GM04503 (cell line): ENCODE results near the gene CDH13.

Experiments
- DNase-seq: peaks from one replicate; pipeline ENCODE4 v3.0.0-alpha.2; 2012; ENCODE audit warnings: low read depth

CDH13 gene

DNA sequence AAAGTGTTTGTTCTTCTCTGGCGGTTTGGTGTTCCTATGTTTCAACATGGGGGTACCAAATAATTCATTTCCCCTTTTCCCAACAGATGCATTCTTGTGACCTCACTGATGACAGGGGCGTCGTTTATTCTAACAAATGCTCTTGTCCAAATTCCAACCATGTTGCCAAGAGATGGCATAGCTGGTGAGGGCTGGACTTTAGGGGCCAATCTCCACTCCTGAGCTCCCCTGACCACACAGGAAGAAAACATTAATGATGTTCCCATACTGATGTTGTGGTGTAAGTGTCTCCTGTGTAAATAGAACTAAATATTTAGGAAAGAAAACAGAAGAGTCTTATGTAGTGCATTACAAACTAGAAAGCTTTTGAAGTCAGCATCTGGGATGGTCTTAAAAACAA is 431.6 kb downstream of the CDH13 start:
- no peak for DNase-seq

DNA sequence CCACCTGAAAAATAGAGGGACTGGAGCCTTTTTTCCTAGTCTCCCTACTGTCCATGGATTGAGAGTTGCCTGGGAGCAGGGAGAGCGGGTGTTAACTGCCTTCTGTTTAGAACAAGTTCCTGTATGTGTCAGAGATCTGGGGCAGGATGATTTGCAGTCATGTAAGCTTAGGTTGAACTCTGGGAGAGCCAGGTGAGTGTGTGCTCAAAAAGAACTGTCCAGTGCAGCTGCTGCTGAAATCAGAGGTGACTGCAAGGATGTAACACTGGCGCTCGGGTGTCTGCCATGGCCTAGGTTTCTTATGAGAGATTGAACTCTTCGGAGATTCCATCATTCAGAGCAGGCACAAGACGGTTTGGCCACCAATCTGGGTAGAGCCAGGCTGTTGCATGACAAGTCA is 432.5 kb downstream of the CDH13 start:
- DNase-seq, result no peak

DNA sequence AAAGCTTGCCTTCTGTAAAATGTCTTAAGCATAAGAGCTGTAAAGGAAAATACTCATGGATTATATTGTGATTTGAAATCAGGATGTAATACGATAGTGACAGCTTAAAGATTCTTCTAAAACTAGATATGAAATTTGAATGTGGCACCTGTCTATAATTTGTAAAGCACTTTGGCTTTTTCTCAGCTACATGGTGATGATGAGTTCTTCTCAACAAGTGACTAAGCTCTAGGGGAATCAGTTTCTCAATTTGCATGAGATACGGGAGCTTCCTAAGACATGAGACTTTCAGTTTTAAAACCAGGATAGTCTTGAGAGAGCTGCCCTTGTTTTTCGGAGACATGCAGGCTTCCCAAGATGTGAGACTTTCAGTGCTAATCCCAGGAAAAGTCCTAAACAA is 439.2 kb downstream of the CDH13 start:
- DNase-seq, result no peak

DNA sequence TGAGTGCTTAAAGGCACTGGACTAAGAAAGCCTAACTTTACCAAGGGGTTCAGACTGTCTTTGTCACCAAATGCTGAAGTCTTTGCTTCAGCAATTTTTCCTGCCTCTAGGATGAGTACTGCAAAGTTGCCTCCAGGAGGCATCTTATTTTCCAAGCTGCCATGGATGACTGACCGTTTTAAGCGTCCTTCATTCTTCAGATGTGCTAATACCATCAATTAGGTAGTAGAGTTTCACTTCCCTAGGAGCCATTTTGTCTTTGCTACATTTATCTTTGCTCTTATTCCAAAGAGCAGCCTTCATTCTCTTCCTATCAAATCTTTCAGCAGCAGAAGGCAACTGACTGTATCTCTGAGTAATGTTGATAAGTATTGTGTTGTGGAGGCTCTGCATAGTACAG is 440.1 kb downstream of the CDH13 start:
- DNase-seq, result no peak

DNA sequence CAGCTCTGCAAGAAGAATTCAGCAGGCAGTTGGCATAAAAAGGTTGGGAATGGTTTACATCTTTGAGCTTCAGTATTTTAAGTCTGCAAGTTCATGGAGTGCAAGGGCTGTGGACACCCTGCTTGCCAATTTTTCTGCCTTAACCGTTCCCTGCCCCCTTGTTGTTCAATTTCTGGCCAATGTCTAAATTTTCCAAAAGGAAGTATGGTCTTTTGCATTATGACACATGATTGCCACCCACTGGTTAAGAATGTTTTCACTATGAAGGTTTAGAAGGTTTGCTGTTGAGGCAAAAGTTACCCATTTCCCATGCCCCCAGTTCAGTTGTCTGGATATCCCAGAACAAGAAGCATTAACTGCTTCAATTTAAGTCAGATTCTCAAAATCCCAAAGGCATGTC is 441.9 kb downstream of the CDH13 start:
- peak; percentile 10 for DNase-seq

DNA sequence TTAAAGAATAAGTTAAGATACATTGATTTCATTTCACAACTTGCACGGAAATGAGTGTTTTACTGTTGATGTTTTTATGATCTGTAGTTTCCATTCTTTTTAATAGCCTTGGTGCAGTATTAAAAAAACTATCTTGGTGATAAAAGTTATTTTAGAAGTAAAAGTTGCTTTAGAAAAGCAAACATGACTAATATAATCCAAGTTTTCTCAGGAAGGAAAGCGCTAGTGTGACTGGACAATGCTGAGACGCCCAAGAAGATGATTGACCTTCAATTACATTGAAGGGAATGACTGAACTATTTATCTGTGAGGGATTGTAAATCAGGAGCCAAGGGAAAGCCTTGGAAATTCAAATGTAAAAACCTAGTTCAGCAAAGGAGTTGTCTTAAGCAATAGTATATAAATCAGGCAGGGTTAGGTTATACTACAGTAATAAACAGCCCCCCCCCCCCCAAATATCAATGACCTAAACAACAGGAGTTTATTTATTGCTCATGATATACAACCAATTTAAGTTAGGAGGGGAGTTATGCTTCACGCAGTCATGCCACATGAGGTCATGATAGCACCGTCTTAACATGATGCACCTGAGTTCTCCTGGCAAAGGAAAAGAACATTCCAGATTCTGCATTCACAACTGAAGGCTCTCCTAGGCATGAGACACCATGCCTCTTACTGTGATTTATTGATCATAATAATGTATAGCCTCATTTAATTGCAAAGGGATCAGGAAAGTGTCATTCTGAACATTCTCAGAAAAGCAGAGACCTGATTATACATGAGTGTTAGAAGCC is 443.8 kb downstream of the CDH13 start:
- DNase-seq, result peak; percentile 5

DNA sequence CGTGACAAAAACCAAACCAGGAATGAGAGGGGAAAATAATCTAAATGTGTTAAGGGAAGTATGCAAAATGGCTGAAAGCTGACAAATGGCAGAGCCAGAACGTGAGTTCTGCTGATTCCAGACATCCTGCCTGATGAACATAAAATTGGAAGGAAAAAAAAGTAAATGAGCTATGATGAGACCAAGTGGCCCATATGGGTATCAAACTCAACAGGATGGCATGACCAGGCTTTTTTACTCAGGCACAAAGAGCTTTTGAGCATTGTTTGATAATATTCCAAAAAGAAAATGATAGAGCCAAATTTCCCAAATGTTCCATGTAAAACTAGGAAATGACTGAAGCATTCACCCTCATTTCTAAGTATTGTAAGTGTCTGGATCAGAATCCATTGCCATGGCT is 449.2 kb downstream of the CDH13 start:
- no peak for DNase-seq

DNA sequence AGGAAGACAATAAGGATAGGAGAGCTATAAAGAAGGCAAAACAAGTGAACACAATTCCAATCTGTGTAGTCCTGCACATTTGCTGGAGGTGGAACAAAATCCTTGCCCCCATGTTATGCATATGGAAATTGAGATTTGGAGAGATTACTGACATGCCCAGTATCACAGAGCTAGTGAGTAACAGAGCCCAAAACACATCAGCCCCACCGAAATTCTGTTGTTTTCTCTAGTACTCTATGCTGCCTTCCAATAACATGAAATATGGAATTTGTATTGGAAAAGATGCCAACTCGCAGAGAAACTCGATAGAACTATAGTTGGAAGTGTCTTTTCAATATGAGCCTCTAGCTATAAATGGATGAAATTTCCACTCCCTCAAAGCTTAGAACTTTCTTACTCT is 456.6 kb downstream of the CDH13 start:
- no peak for DNase-seq

DNA sequence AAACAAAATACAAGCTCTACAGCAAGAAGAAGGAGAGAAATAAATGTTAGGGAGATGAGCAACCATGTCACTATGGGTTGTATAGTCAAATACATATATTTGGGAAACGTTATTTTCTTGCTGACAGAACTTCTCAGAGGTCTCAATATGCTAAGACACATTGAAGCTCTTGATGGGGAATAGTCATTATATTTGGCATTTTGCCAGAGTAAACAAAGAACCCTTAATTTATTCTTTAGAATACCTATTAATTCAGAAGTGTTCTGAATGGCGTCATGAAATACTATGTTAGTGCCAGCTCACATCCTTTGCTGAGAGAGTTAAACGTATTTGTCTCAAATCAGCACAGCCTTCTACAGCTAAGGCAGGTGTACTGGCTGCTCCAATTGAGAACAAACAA is 458.9 kb downstream of the CDH13 start:
- DNase-seq, result no peak

DNA sequence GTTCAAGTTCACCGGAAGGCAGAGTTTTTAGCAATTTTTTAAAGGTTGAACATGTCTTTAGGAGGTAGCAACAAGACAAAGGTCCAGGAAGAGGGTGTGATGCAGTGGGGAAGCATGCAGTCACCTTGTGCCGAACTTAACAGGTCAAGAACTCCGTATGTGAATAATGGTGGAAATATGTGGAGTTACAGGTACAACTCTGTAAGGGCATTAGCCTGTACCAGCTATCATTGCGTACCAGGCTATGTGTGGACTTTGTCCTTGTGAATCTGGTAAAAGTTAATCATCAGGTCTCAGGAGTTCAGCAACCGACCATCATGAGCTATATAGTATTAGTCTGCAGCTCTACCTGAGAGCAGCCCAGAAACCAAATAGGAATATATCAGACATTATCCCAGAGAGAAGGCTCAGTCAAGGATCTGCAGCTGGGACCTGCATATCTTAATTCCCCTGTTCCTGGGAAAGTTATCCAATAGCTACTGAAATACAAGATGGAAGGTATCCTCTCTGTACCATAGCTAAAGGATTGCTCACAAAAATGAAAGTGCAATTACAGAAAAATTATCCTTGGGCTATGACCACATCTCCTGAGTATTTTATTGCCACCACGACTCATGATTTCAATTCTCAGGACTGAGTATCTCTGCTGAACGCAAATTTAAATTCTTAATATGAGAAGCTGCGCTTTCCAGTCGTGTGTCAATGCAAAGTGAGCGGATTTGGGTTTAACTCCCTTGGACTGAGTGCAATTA is 469.3 kb downstream of the CDH13 start:
- peak; percentile 37 for DNase-seq

DNA sequence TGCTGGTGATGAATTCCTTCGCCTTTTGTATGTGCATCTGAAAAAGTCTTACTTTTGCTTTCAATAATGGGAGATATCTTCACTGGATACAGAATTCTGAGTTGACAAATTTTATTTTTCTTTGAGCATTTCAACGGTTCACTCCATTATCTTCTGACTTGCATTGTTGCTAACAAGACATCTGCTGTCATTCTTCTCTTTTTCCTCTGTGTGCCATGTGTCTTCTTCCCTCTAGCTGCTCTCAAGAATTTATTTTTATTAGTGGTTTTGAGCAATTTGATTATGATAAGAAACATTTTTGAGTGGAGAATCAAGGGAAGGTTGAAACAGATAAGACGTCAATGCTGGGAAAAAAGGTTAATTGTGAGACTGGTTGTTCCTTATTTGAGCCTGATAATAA is 471.8 kb downstream of the CDH13 start:
- DNase-seq, result no peak

DNA sequence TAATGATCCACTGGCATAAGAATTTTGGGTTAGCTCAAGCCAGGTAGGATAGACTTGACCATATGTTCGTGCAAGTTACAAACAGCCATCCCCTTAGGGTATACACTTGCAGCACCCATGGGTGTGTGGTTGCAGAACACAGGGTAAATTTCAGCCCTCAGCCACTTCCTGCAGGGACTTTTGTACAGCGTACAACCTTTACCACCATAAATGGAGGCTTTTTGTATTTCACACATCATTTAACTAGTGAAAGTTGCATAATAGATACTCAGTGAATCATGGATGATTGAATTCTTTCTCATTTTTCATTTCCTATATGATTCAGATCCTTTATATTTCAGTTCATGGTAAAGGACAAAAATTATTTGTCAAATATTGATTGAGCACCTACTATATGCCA is 473.9 kb downstream of the CDH13 start:
- DNase-seq, result no peak

DNA sequence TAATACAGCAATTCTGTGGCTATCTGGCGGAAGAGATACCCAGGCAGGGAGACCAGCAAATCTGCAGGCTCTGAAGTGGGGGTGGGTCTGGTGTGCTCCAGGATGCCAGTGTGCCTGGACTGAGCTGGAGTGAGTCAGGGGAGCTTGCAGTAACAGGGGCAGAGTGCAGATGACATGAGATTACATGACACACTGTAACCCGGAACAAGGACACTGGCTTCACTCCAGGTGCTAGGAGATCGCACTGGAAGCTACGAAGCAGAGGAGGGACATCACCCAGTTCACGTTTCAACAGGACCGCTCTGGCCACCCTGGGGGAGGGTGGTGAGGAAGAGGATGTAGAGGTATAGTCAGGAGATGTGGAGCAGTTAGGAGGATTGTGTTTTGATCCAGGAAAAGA is 475.6 kb downstream of the CDH13 start:
- no peak for DNase-seq

DNA sequence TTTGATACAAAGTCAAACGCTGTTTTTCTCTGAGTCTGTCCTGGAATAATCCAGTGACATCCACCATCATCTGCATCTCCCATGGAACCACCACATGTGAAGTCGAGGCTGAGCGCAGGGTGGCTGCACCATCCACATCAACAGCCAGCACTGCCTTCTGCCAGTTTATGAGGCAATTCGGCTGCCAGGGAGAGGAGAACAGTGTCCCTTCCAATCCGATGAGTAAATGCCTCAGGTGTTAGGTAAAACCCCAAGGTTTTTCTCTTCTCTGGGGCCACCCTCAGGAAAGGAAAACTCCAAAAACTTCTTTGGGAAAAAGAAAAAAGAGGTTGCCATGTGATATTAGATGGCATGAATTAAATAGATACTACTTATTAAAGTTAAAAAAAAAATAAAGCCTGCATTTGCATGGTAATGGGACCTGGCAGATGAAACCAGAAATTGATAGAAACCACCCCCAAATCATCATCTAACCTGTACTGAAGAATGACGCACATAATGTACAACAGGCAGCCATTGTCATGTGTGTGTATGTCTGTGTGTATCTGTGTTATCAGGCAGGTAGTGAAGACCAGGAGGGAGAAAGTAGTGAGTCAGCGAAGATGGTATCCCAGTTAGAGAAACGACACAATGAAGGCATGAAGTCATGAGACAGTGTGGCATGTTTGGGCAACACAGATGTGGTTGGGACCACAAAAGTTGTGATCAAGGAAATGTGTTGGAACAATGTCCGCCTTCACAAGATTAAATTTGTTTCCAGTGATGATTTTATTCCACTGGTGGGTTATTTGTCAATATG is 478.7 kb downstream of the CDH13 start:
- no peak for DNase-seq

DNA sequence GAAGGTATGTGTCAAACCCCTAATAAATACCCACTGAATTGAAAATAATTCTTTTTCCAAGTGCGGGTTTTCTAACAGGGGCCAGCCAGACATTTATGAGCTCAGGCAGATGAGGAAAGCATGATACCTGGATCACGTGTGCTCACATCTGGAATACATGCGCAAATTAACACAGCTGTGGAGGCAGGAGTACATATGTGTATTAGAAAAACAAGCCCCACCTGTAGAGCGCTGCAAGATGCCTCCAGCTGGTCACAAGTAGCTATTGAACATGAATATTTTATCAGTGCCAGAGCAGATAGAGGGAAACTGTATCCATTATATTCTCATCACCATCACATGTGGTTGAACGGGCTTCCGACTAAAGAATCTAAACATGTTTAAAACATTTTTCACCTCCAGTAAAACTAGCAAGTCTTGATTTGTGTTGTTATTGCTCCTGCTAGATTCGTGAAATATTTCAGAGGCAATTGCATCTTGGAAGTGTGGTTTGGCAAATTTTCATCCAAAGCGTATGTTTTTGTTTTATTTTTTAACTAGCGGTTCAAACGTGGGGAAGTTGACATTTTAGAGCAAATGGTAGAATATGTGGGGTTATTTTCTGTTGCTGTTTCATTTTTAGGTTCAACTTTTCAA is 482.8 kb downstream of the CDH13 start:
- DNase-seq, result peak; percentile 34

DNA sequence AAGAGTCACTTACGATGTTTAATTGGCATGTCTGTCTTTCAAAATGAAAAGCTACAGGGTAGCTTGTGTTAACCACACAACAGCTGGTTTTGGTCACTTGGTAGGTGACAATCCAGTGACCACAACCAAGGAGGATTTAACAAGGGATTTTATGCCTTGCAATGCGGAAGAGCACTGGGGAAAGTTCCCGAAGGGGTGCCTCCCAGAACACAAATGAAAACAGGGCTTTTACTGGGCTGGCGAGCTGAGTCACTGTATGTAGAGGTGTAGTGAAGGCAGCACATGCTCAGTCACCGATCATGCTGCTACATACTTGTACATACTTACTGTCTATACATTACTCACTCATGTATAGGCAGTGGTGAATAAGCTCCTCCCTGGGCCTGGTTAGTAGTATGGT is 483.5 kb downstream of the CDH13 start:
- peak; percentile 34 for DNase-seq

DNA sequence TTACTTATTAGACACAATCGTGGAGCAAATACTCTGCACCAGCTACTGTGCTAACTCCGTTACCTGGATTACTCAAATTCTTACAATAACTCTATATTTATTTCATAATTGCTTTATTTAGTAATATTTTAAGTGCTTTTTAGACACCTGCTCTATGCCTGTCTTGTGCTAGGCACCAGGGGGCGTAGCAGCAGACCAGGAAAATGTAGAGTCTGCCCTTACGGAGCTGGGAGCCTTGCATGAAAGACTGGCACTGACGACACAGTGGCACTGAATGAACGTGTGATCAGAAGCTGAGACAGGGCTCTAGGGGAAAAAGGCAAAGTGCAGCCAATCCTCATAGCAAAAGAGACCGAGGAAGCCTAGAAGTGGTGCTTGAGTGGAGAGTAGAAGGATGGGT is 486.5 kb downstream of the CDH13 start:
- no peak for DNase-seq

DNA sequence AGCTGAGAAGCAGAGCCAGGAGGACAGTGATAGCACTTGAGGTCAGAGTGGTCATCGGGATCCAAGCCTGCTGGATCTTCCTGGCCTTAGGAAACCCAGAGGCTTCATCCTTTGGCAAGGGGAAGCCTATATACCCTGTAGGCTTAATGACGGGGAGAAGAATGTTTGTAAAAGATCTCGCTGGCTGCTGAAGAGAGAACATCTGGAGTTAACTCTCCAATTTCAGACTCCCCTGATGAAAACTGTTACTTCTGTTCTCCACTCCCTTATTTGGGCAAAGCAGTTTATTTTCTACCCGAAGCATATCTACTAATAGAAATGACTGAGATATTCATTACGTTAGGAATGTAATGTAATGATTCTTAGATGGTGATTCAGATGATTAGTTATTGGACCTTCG is 487.0 kb downstream of the CDH13 start:
- no peak for DNase-seq

DNA sequence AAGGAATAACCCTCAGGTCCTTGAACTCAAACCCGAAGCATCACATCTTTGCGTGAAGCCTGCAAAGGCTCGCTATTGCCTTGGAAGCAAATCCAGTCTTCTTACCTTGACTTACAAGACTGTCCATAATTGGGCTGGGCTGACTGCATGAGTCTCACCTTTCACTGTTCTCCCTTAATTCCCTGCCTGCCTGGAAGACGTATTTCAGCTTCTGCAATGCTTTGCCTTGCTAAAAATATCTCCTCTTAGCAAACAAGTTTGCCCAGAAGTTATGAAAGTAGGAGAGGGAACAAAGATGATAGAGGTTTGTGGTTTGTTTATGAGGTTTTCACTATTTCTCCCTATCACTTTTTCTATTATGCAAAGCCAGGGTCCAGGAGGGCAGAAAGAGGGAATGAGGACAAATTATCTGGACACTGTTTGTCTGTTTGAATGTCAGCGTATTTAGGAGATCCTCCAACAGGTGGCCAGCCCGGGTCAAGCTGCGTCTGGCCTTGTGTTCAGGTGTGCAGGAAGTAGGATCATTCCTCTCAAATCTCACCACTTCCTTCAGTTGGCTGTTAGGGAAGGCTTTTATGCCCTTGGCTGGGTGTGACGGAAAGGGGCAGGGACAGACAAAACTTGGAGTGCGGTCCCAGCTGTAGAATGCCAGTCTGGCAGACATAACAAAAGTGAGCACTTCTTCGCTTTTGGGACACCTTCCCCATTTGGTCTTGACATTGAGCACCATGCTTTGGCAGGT is 488.9 kb downstream of the CDH13 start:
- DNase-seq, result no peak

DNA sequence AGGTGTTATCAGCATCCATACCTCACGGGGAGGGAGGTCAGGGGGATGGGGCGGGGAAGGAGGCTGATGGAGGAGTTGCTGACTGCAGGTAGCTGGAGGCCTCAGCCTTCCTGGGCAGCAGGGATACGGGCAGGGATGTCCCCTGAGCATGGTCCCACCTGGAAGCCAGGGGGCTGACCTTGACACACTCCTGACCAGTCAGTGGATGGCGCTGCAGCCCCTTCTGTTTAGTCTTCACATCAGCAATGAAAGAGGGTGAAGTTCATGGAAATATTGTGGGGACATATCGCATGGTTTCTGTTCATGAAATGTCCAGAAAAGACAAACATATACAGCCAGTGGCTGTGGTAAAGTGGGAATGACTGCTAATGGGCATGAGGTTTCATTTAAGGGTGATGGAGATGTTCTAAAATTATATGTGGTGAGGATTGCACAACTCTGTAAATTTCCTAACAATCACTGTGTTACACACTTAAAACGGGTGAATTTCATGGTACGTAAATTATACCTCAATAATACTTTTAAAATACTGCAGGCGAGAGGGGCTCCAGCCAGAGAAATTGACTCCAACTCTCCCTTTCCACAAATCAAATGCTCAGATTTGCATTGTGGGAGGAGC is 489.6 kb downstream of the CDH13 start:
- no peak for DNase-seq

DNA sequence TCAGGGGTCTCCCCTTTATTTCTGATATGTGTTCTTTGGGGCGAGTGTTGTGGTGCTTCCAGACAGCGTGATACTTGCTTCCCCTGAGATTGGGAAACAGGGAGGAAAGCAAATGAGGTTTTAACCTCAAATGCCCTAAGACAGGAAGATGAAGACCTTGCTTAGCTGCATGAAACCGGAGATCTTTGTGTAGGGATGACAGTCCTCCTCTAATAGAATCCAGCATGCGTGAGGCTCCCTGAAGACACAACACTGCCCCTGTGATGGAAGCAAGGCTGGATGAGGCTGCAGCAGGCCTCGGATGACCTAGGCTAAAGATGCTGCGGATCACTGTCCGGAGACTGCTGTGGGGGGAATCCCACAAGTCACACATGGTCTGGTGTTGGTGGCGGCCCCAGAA is 491.0 kb downstream of the CDH13 start:
- no peak for DNase-seq
